ENCODE data around the gene PEX5.

PEX5 gene

GRCh38 chr12:7209958-7210357, 20.5 kb downstream of the PEX5 start:
- Histone ChIP-seq H3K4me3 (ENCODE audit: low read depth, low read length) (no peak overlapping the region), H3K27ac (ENCODE audit: extremely low read depth, low read depth, low read length) (no peak overlapping the region), H3K4me1 (ENCODE audit: control insufficient read depth, insufficient read depth, low read length) (no peaks in the 10 kb centered on the region), H3K9me3 (ENCODE audit: control insufficient read depth, insufficient read depth, low read depth, low read length) (no peaks in the 10 kb centered on the region), H3K36me3 (ENCODE audit: control insufficient read depth in 2 of 2, insufficient read depth in 1 of 2, low read length in 2 of 2) (peaks cover 66 to 70% of the 10 kb centered on the region in 2 experiments)
- ChIA-PET CTCF (no interaction called here), POLR2A (no interaction called here)
- TF ChIP-seq ZNF10 (tag by site-specific recombination; IDR thresholded peaks at IDR 0.05) (no peak), ZNF792 (tag by site-specific recombination; IDR thresholded peaks at IDR 0.05) (no peak), ZNF600 (tag by site-specific recombination; IDR thresholded peaks at IDR 0.05) (no peak), ZNF184 (tag by site-specific recombination; IDR thresholded peaks at IDR 0.05) (no peak), ZNF391 (tag by site-specific recombination; IDR thresholded peaks at IDR 0.05; ENCODE audit: borderline replicate concordance, low read depth) (no peak), ZIC2 (tag by site-specific recombination; IDR thresholded peaks at IDR 0.05) (no peak), ZNF513 (tag by site-specific recombination; IDR thresholded peaks at IDR 0.05) (no peak), IKZF3 (tag by site-specific recombination; IDR thresholded peaks at IDR 0.05) (no peak), ZBTB49 (tag by site-specific recombination; IDR thresholded peaks at IDR 0.05; ENCODE audit: low read depth) (no peak), ZNF521 (tag by site-specific recombination; IDR thresholded peaks at IDR 0.05) (no peak), KLF9 (tag by site-specific recombination; IDR thresholded peaks at IDR 0.05; ENCODE audit: low read depth) (no peak), ZNF549 (tag by site-specific recombination; IDR thresholded peaks at IDR 0.05) (no peak), PRDM4 (tag by site-specific recombination; IDR thresholded peaks at IDR 0.05) (no peak), YY2 (tag by site-specific recombination; IDR thresholded peaks at IDR 0.05) (no peak), ZNF704 (tag by site-specific recombination; IDR thresholded peaks at IDR 0.05) (no peak), GLIS1 (tag by site-specific recombination; IDR thresholded peaks at IDR 0.05) (no peak), ZNF830 (tag by site-specific recombination; IDR thresholded peaks at IDR 0.05; ENCODE audit: low read depth) (no peak), SP2 (tag by site-specific recombination; IDR thresholded peaks at IDR 0.05) (no peak), ZBTB8A (tag by site-specific recombination; IDR thresholded peaks at IDR 0.05) (no peak)

- Histone ChIP-seq H3K27ac (ENCODE audit: extremely low read depth, low read depth, low read length) (no peak overlapping the region), H3K9me3 (ENCODE audit: control insufficient read depth, insufficient read depth, low read depth, low read length) (no peaks in the 10 kb centered on the region), H3K4me3 (ENCODE audit: low read depth, low read length) (no peak overlapping the region), H3K4me1 (ENCODE audit: control insufficient read depth, insufficient read depth, low read length) (no peaks in the 10 kb centered on the region), H3K36me3 (ENCODE audit: control insufficient read depth in 2 of 2, insufficient read depth in 1 of 2, low read length in 2 of 2) (peaks cover 58 to 62% of the 10 kb centered on the region in 2 experiments)
- ChIA-PET POLR2A (no interaction called here), CTCF (interaction anchor here (1.4 kb wide), 1 partner anchor 10 kb away, joined by 4 read pairs; no protein-coding TSS in a partner anchor)
- TF ChIP-seq ZNF248 (tag by site-specific recombination; IDR thresholded peaks at IDR 0.05): no peak
- no peak for TF ChIP-seq ZNF433 (tag by site-specific recombination; IDR thresholded peaks at IDR 0.05; ENCODE audit: low read depth)
- no peak for TF ChIP-seq HOXA7 (CRISPR knock-in tag; IDR thresholded peaks at IDR 0.05; ENCODE audit: borderline replicate concordance)
- no peak for TF ChIP-seq OVOL3 (tag by site-specific recombination; IDR thresholded peaks at IDR 0.05)
- TF ChIP-seq ZNF354C (tag by site-specific recombination; IDR thresholded peaks at IDR 0.05; ENCODE audit: borderline replicate concordance, low read depth): no peak
- no peak for TF ChIP-seq ZNF692 (tag by site-specific recombination; IDR thresholded peaks at IDR 0.05)
Measured at GRCh38 chr12:7210642-7211151, 21.2 kb downstream of the PEX5 start.

All from HEK293 (cell line).